ENCODE measurements around the gene CKM.
"Not testable (repeated sequence)": the region's sequence is repeated elsewhere in the genome, so short reads cannot be mapped to it uniquely, and the experiment has no call there.

CKM gene

GRCh38 chr19:45320997-45321775 lies 1.5 kb downstream of the CKM start:
- no peak for DNase-seq (ENCODE audit: low spot score)

GRCh38 chr19:45315304-45315703 lies 7.4 kb downstream of the CKM start:
- DNase-seq (ENCODE audit: low spot score), result no peak

- DNase-seq (ENCODE audit: low spot score), result no peak
These were observed 7.9 kb downstream of the CKM start for GRCh38 chr19:45314708-45315245.

- not testable (repeated sequence) for DNase-seq (ENCODE audit: low spot score)
These were observed 10.4 kb downstream of the CKM start for GRCh38 chr19:45312285-45312684.

GRCh38 chr19:45311621-45312020 lies 11.1 kb downstream of the CKM start:
- no peak for DNase-seq (ENCODE audit: low spot score)

- not testable (repeated sequence) for DNase-seq (ENCODE audit: low spot score)
These were observed 13.4 kb downstream of the CKM start for GRCh38 chr19:45309322-45309721.

- DNase-seq (ENCODE audit: low spot score), result no peak
These were observed 15.3 kb downstream of the CKM start for GRCh38 chr19:45307361-45307760.

- no peak for DNase-seq (ENCODE audit: low spot score)
These were observed 16.1 kb downstream of the CKM start for GRCh38 chr19:45306518-45307027.

GRCh38 chr19:45306040-45306439 lies 16.6 kb downstream of the CKM start:
- no peak for DNase-seq (ENCODE audit: low spot score)

- DNase-seq (ENCODE audit: low spot score), result no peak
These were observed 17.3 kb downstream of the CKM start for GRCh38 chr19:45305421-45305820.

- DNase-seq (ENCODE audit: low spot score), result no peak
These were observed 17.7 kb downstream of the CKM start for GRCh38 chr19:45305007-45305406.

- no peak for DNase-seq (ENCODE audit: low spot score)
These were observed 18.3 kb downstream of the CKM start for GRCh38 chr19:45304141-45304926.

- no peak for DNase-seq (ENCODE audit: low spot score)
These were observed 19.2 kb downstream of the CKM start for GRCh38 chr19:45303269-45304060.

GRCh38 chr19:45302416-45302815 lies 20.3 kb downstream of the CKM start:
- no peak for DNase-seq (ENCODE audit: low spot score)

- no peak for DNase-seq (ENCODE audit: low spot score)
These were observed 23.0 kb downstream of the CKM start for GRCh38 chr19:45299719-45300118.

GRCh38 chr19:45298264-45298663 lies 24.4 kb downstream of the CKM start:
- DNase-seq (ENCODE audit: low spot score), result no peak

- no peak for DNase-seq (ENCODE audit: low spot score)
These were observed 25.0 kb downstream of the CKM start for GRCh38 chr19:45297674-45298073.

GRCh38 chr19:45296355-45296754 lies 26.3 kb downstream of the CKM start:
- DNase-seq (ENCODE audit: low spot score), result no peak

- DNase-seq (ENCODE audit: low spot score), result no peak
These were observed 26.8 kb downstream of the CKM start for GRCh38 chr19:45295873-45296272.

- no peak for DNase-seq (ENCODE audit: low spot score)
These were observed 28.2 kb downstream of the CKM start for GRCh38 chr19:45294291-45295029.

- no peak for DNase-seq (ENCODE audit: low spot score)
These were observed 29.0 kb downstream of the CKM start for GRCh38 chr19:45293682-45294081.

Data from CD4-positive, alpha-beta T cell treated with Interleukin-6 at 100 ng/mL for 8 hours (primary cell).